ENCODE measurements around the gene PRMT7.

The PRMT7 gene

DNA sequence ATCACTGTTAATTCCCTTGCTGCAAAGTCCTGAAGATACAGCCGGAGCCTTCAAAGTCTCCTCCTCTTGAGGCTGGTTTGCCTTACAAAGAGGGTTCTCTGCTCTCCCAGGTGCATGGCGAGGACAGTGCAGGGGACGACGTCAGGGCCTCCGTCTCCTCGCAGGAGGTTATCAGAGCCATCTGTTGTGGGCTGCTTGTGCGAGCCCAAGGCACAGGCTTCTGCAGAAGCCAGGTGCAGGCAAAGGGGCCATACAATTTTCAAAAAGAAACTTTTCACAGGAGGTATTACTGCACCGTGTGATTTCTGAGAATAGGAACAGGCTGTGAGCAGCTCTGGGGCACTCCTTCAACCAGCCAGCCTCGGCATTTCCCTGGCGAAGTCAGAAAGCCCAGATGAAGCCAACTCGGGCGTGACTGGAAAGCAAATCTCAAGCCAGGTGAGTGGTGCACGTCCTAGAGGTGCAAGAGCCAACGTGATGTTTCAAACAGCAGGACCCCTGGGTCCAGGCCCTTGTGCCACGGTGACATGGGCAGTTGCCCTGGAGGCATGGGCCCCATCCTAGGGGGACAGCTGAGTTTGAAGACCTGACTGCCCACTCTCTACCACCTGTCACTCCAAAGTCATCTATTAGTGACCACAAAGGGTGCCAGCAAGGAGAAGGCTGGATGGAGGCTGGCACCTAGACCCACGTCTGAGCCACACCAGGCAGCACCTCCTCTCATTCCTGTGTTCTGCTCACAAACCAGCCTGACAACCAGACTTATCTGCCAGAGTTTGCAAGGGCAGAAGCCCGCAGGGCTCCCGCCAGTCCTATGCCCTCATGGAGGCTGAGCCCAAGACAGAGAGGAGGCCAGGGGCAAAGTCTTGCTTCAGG is 68.9 kb downstream of the PRMT7 start:
- DNase-seq: no peak

- no peak for DNase-seq
Observed at GRCh38 chr16:68380348-68380670, 69.5 kb downstream of the PRMT7 start.

DNA sequence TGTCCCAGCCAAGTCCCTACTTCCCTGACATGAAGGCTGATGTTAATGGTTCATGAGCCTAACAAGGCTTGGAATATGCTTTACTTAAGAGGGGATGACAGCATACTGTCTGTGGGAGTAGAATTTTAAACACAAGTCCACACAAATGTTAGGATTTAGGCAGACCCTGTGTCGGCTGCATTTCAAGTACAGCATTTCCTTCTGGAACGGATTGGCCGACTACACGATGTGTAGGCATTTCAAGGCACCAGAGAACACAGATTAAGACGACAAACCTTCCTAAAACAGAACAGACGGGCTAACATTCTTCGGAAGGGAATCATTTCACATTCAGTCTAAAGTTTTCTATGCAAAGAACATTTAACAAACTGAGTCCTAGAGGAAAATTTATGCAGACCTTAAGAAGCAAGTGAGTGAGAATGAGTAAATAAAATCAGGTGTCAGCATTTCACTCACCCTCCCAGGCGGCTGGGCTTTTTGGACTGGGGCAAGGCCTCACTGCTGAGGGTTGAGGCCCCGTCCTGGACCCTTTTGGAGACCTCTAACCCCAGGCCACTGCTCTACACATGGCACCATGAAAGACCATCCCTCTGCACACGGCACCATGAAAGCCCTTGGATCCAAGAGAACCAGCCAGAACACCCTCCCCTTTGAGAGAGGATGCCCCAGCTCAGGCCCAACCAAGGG is 70.0 kb downstream of the PRMT7 start:
- no peak for DNase-seq

GRCh38 chr16:68381363-68381724 is 70.5 kb downstream of the PRMT7 start:
- DNase-seq: no peak

- DNase-seq: no peak
Observed at GRCh38 chr16:68382296-68382718, 71.5 kb downstream of the PRMT7 start.

DNA sequence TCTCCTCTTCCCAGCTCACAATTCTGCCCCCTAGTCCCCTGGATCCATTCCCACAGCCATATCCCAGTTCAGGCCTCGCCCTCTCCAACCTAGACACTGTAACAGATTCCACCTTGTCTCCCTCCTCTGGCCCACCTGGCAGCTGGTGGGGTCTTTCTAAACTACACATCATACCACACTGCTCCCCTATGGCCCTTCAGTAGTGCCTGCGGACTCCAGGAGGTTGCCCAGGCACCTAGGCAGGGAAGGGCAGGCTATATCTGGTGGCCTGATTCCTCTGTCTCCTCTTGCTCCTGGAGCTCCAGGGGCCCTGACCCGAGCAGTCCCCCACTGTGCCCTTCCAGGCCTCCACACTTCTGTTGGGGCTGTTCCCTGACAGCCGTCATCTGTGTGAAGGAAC is 73.0 kb downstream of the PRMT7 start:
- no peak for DNase-seq

DNA sequence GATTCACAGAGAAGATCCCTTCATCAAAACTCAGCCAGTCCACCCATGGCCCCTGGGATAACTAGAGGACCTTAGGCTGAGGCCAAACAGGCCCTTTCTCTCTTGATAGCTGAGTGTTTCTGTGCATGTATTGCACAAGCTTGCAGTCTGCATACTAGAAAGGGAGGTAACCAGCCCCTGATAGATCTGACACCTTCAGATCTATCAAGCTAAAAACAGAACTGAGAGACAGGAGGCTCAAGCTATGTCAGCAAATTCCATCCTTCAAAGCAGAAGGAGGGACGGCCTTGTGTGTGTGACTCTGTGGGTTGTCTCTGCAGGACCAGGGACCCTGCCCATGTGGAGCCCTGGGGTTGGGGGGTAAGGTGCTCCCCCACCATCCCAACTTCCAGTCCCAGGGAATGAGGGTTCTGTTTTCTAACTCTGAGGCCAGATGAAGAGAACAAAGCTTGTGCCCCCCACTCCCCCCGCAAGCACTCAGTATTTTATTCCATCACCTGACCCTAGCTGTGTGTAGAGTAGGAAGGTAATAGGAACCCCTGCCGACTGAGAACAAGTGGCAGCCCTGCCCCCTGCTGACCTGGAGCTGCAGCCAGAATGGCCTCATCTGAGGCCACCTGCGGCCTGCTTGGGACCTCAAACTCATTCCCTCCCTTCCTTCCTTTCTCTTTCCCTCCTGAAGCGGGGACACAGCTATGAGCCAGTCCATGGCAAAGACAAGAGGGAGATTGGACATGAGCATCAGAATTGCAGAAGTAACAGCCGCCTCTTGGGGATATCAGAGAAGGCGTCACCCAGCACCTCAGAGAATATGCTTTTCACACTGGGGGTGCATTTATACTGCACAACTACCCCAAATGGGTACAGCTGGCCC is 73.7 kb downstream of the PRMT7 start:
- DNase-seq: no peak

DNA sequence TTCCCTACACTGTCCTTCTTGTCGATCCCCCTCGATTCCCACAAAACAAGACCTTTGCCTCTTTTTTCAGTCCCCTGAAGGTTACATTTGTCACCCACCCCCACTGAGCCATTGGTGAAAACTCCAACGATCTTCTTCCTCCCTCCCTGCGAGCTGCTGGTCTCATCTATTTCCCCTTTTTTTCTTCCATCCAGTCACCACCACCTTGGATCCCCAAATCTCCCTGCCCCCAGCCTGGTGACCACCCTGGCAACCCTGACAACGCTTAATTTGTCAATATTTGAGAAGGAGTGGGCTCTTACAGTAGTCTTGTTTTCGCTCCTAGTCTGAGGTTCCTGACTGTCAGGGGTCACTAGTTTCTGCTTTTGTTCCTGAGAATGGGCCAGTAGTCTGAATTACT is 74.6 kb downstream of the PRMT7 start:
- DNase-seq: no peak

DNA sequence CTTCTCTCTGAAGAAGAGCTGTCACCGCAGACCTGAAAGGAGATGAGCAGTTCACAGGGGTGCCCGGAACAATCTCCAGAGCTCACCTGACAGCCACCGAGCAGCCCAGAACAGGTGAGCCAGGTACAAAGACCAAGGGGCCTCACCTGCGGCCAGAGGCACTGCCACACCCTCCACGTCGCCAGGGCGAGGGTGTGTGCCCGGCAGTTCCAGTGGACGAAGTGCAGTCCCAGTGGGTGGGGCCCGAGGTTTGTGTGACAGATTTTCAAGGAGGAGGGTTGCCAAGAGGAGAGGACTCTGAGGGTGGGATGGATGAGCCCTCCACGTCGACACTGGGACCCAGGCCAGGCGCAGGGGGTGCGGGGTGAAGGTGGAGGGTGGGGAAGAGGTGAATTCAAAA is 75.8 kb downstream of the PRMT7 start:
- no peak for DNase-seq

DNA sequence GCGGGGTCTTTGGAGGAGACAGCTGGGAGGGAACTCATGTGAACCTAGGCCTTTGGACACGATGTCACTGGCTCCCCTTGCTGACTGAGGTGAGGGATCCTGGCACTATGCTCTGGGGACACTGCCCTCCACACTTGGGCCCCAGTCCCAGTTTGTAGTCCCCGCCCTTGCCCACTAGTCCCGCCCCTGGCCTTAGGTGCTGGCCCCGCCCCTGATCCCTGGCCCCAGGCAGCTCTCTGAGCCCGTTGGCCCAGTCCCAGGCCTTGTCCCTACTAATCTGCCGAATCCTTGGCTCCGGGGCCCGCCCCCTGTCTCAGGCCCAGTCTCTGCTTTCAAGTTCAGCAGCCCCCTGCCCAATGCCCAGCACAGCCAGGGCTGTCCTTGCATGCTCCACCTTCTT is 76.5 kb downstream of the PRMT7 start:
- DNase-seq: no peak

DNA sequence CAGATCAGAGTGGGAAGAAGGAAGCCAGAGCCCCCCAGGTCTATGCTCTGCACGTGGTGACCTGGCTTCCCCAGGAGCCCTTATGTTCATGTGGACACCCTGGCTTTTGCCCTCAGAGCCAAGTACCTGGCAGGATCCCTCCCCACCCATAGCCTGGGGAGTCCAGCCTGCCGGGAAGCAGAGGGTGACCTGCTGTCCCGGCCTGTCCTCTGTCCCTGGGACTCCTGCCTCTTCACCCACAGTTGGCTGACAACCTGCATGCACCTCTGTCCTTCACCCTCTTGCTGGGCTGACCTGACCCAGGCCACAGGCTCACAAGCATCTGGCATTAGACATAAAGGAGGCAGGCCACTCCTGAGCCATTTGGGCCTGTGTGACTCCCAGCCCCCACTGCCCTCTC is 77.3 kb downstream of the PRMT7 start:
- no peak for DNase-seq

- no peak for DNase-seq
Observed at GRCh38 chr16:68389006-68389405, 78.2 kb downstream of the PRMT7 start.

DNA sequence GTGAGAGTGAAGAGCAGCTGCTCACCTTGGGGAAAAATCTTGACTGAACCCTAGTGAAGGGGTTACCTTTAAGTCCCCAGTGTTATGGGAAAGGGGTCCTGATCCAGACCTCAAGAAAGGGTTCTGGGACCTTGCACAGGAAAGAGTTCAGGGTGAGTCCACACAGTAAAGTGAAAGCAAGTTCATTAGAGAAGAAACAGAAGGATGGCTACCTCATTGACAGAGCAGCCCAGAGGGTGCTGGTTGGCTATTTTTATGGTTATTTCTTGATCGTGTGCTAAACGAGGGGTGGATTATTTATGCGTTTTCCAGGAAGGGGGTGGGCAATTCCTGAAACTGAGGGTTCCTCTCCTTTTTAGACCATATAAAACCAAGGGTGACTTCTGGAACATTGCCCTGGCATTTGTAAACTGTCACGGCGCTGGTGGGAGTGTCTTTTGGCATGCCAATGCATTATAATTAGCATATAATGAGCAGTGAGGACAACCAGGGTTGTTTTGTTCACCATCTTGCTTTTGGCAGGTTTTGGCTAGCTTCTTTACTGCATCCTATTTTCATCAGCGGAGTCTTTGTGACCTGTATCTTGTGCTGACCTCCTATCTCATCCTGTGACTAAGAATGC is 79.0 kb downstream of the PRMT7 start:
- DNase-seq: no peak

GRCh38 chr16:68393333-68393732 is 82.5 kb downstream of the PRMT7 start:
- no peak for DNase-seq

GRCh38 chr16:68395167-68395786 is 84.5 kb downstream of the PRMT7 start:
- DNase-seq: no peak

- no peak for DNase-seq
Observed at GRCh38 chr16:68395815-68396214, 85.0 kb downstream of the PRMT7 start.

DNA sequence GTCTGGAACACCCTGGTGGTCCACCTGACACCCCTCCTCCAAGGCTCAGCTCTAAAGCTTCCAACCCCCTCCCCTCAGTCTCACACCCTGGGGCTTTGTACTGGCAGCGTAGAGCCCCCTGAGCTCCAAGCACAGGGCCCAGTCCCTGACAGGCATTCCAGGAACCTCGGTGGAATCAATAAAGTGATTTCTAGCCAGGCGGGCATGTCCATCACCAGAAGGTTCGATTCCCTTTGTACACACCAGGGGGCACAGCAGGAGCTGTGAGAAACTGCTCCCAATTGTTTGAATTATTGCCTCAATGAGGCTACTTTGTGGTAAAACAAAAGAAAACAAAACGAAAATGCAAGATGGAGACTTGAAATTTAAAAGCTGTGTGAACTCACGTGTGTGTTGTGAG is 85.7 kb downstream of the PRMT7 start:
- no peak for DNase-seq

DNA sequence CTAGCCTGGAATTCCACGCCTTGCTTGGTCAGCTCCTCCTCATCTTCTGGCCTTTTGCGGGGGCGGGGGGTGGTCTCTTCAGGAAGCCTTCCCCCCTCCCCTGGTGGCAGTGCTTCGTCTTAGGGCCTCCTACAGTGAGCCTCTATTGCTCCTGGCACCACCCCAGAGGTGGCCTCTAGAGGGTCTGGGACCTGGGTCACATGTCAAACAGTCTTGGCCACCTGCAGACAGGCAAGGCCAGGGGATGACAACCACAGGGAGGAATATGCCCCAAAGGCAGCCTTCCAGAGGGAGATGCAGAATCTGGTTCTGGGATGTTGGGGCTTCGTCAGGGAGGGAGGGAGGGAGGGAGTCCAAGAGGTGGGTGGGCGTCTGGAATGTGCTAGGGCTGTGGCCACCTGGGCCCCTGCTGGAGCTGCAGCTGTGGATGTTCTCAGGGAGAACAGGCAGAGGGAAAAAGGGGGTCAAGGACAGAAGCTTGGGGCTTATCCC is 86.9 kb downstream of the PRMT7 start:
- no peak for DNase-seq

DNA sequence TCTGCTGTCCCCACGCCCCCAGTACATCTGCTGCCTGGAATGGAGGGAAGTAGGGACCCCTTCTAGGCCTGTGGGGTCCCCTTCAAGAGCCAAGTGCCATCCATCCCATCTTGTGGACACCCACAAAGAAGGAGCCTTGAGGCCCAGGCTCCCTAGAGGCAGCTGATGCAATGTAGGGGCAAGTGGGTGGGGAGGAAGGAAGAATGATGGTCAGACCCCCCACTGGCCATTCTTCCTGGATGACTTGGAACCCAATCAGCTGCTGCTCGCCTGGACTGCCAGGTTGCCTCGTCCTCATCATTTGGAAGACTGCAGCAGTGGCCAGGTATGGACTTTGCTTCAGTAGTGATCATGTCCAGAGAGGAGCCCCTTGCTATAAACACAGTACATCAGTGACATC is 88.6 kb downstream of the PRMT7 start:
- no peak for DNase-seq

DNA sequence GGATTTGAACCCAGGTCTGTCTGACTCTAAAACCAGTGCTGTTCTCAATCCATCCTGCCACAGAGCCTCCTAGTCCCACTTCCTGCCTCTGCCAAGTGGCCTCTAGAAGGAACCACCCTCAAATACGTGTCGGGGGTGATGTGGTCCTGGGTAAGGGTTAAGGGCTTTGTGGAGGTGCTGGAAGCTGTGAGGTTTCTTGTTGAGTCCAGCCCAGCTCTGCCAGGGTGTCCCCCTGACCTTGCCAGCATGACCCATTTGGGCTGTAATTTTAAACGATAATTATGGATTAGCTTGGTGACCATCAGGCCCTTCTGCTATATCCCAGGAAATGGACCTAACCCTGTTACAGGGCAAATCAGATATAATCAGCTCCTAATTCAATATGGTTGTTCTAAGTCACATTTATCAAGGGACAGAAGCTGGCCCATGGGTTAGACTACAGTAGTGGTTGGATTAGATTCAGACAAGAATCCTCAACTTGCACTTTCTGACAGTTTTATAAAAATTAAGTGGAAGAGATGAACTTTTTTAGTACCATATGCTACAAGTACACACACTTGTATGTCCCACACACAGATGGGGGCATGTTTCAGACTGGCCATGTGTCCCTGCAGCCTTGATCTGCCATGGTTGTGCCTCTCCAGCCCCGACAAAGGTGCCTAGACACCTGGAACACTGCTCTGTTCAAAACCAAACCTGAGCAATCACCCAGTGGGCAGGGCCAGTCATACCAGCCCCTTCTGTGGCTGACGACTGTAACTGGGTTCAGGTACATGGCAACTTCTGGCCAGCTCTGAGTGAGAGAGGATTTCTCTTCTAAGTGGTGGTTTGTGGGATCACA is 89.5 kb downstream of the PRMT7 start:
- no peak for DNase-seq

- no peak for DNase-seq
Observed at GRCh38 chr16:68400924-68401460, 90.2 kb downstream of the PRMT7 start.
